ENCODE results near the gene FAM124A. TPM values are rescaled to one million over a fixed set of nuclear protein-coding genes. Genes with fewer than 3 reads are reported as not detected.

Gene FAM124A
- total and polyA plus RNA-seq, 10 of the 15 experiments (the other 5 are each of a cell fraction or from before 2014, with no cell fraction given): not detected

Small RNA genes within 50 kb of the gene (small RNA-seq; reads per million reads assigned to genes)
- gene PRELID3BP2: not detected

Other genes with a start within 250 kb of the FAM124A start
- gene C13orf42, start 111.1 kb upstream of the FAM124A start, total RNA-seq (2014; rRNA removed): not detected in 2 replicates
- gene C13orf42, start 111.1 kb upstream of the FAM124A start, total RNA-seq (2014; rRNA removed; fragmentation: Illumina TruSeq; extraction: Trizol): not detected in 2 replicates
- not detected in 2 replicates for gene C13orf42, start 111.1 kb upstream of the FAM124A start, total RNA-seq (2021)
- gene C13orf42, start 111.1 kb upstream of the FAM124A start, polyA plus RNA-seq (2011; rRNA removed): not detected in 2 replicates
- gene C13orf42, start 111.1 kb upstream of the FAM124A start, polyA plus RNA-seq (2014; fragmentation: Illumina TruSeq; extraction: Trizol): not detected in 2 replicates
- gene C13orf42, start 111.1 kb upstream of the FAM124A start, polyA plus RNA-seq (2014; fragmentation: Nextera tagmentation; extraction: Ambion mirVana): not detected
- gene C13orf42, start 111.1 kb upstream of the FAM124A start, polyA plus RNA-seq (2014; rRNA removed): not detected in 2 replicates
- not detected for gene C13orf42, start 111.1 kb upstream of the FAM124A start, polyA plus RNA-seq (2016; fragmentation: Nextera tagmentation; extraction: Ambion mirVana)
- gene SERPINE3, start 117.3 kb downstream of the FAM124A start, total RNA-seq (2014; rRNA removed): not detected in 2 replicates
- gene SERPINE3, start 117.3 kb downstream of the FAM124A start, total RNA-seq (2014; rRNA removed; fragmentation: Illumina TruSeq; extraction: Trizol): not detected in 2 replicates
- not detected in 2 replicates for gene SERPINE3, start 117.3 kb downstream of the FAM124A start, total RNA-seq (2021)
- not detected in 2 replicates for gene SERPINE3, start 117.3 kb downstream of the FAM124A start, polyA plus RNA-seq (2011; rRNA removed)
- gene SERPINE3, start 117.3 kb downstream of the FAM124A start, polyA plus RNA-seq (2014; fragmentation: Illumina TruSeq; extraction: Trizol): not detected in 2 replicates
- not detected for gene SERPINE3, start 117.3 kb downstream of the FAM124A start, polyA plus RNA-seq (2014; fragmentation: Nextera tagmentation; extraction: Ambion mirVana)
- not detected in 2 replicates for gene SERPINE3, start 117.3 kb downstream of the FAM124A start, polyA plus RNA-seq (2014; rRNA removed)
- gene SERPINE3, start 117.3 kb downstream of the FAM124A start, polyA plus RNA-seq (2016; fragmentation: Nextera tagmentation; extraction: Ambion mirVana): under 1 TPM in 1 of 2 experiments, not detected in 1; 0.19 TPM
- 37.8 and 44.4 TPM in 2 replicates for gene INTS6, start 230.6 kb downstream of the FAM124A start, total RNA-seq (2014; rRNA removed)
- gene INTS6, start 230.6 kb downstream of the FAM124A start, total RNA-seq (2014; rRNA removed; fragmentation: Illumina TruSeq; extraction: Trizol): 57.7 and 59.3 TPM in 2 replicates
- 45.4 and 45.7 TPM in 2 replicates for gene INTS6, start 230.6 kb downstream of the FAM124A start, total RNA-seq (2021)
- gene INTS6, start 230.6 kb downstream of the FAM124A start, polyA plus RNA-seq (2011; rRNA removed): 34.1 and 46.8 TPM in 2 replicates
- gene INTS6, start 230.6 kb downstream of the FAM124A start, polyA plus RNA-seq (2014; fragmentation: Illumina TruSeq; extraction: Trizol): 38.6 and 48.2 TPM in 2 replicates
- 10 to 100 TPM in 1 of 2 experiments, 1 to 10 TPM in 1; 7.2 to 10.4 TPM for gene INTS6, start 230.6 kb downstream of the FAM124A start, polyA plus RNA-seq (2014; fragmentation: Nextera tagmentation; extraction: Ambion mirVana)
- gene INTS6, start 230.6 kb downstream of the FAM124A start, polyA plus RNA-seq (2014; rRNA removed): 22.1 and 27.6 TPM in 2 replicates
- gene INTS6, start 230.6 kb downstream of the FAM124A start, polyA plus RNA-seq (2016; fragmentation: Nextera tagmentation; extraction: Ambion mirVana): 10 to 100 TPM; 18.9 to 20.3 TPM

All from GM12878 (cell line).